ENCODE data around the gene AOAH. TPM values are rescaled to one million over a fixed set of nuclear protein-coding genes. Genes with fewer than 3 reads are reported as not detected.

Gene AOAH
- total and polyA plus RNA-seq, 11 donors: 0.65 to 42.0 (median 1.8) TPM

- Histone ChIP-seq H3K4me1 (peaks cover 0 to 24% (median 2%) of the 10 kb centered on the region in 12 donors), H3K27me3 (no peaks in the 10 kb centered on the region), H3K36me3 (no peaks in the 10 kb centered on the region), H3K9me3 (no peaks in the 10 kb centered on the region), H3K27ac (no peak overlapping the region), H3K4me3 (no peak overlapping the region)
- ATAC-seq: no peak
- WGBS, 4 donors: 67 to 76% (median 68%) methylated on average over 5 of the region's 5 CpGs
- no peak for TF ChIP-seq POLR2A (IDR thresholded peaks at IDR 0.05)
- TF ChIP-seq, protein P1, sequence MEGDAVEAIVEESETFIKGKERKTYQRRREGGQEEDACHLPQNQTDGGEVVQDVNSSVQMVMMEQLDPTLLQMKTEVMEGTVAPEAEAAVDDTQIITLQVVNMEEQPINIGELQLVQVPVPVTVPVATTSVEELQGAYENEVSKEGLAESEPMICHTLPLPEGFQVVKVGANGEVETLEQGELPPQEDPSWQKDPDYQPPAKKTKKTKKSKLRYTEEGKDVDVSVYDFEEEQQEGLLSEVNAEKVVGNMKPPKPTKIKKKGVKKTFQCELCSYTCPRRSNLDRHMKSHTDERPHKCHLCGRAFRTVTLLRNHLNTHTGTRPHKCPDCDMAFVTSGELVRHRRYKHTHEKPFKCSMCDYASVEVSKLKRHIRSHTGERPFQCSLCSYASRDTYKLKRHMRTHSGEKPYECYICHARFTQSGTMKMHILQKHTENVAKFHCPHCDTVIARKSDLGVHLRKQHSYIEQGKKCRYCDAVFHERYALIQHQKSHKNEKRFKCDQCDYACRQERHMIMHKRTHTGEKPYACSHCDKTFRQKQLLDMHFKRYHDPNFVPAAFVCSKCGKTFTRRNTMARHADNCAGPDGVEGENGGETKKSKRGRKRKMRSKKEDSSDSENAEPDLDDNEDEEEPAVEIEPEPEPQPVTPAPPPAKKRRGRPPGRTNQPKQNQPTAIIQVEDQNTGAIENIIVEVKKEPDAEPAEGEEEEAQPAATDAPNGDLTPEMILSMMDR (IDR thresholded peaks at IDR 0.05): no peak
- intact Hi-C loops (cut with DNase I): no loop called here
- DNase-seq: no peak
Measured at GRCh38 chr7:36565792-36566356, 158.4 kb downstream of the AOAH start.

DNA sequence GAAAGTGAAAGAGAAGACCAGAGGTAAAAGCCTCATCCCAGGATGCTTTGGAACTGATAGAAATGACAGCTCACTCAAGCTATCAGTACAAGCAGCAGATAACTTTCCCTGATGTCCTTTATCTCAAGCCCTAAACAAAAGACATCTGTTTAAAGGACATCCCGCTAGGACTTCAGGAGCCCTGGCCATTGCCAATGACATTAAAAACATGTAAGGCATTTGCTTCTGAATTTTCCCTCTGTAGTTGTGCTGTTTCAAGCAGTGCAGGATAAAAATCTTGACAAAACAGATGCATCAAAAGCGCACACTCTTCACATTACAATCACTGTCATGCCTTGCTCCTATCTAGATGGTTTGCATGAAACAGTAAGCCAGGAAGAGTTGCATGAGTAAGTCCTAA lies 159.8 kb downstream of the AOAH start:
- Histone ChIP-seq H3K27ac (no peak overlapping the region), H3K36me3 (no peaks in the 10 kb centered on the region), H3K4me1 (peaks cover 0 to 22% (median 2%) of the 10 kb centered on the region in 12 donors), H3K9me3 (no peaks in the 10 kb centered on the region), H3K4me3 (no peak overlapping the region), H3K27me3 (no peaks in the 10 kb centered on the region)
- intact Hi-C loops (cut with DNase I): no loop called here
- no peak for ATAC-seq
- no peak for TF ChIP-seq POLR2A (IDR thresholded peaks at IDR 0.05)
- TF ChIP-seq, protein P1 (IDR thresholded peaks at IDR 0.05): no peak
- WGBS, 4 donors: 50 to 76% (median 53%) methylated on average over 2 of the region's 2 CpGs
- no peak for DNase-seq

GRCh38 chr7:36563706-36564327 lies 160.5 kb downstream of the AOAH start:
- H3K27ac ChIP-seq: no peak overlapping the region
- no peaks in the 10 kb centered on the region for H3K27me3 ChIP-seq
- ATAC-seq: no peak
- H3K9me3 ChIP-seq: peaks cover 0 to 4% (median 0%) of the 10 kb centered on the region in 12 donors
- no peak for TF ChIP-seq POLR2A (IDR thresholded peaks at IDR 0.05)
- TF ChIP-seq, protein P1 (IDR thresholded peaks at IDR 0.05): no peak
- peaks cover 0 to 22% (median 2%) of the 10 kb centered on the region in 12 donors for H3K4me1 ChIP-seq
- intact Hi-C loops (cut with DNase I): no loop called here
- no peaks in the 10 kb centered on the region for H3K36me3 ChIP-seq
- no peak for DNase-seq
- 20 to 33% (median 28%) methylated on average over 1 of the region's 1 CpG for WGBS, 4 donors
- H3K4me3 ChIP-seq: no peak overlapping the region

GRCh38 chr7:36562121-36562520 lies 162.2 kb downstream of the AOAH start:
- 67 to 73% (median 69%) methylated on average over 2 of the region's 2 CpGs for WGBS, 4 donors
- TF ChIP-seq, protein P1 (IDR thresholded peaks at IDR 0.05): no peak
- TF ChIP-seq POLR2A (IDR thresholded peaks at IDR 0.05): no peak
- intact Hi-C loops (cut with DNase I): no loop called here
- no peak overlapping the region for H3K4me3 ChIP-seq
- no peak for ATAC-seq
- H3K9me3 ChIP-seq: peaks cover 0 to 4% (median 0%) of the 10 kb centered on the region in 12 donors
- no peaks in the 10 kb centered on the region for H3K27me3 ChIP-seq
- DNase-seq: no peak
- no peak overlapping the region for H3K27ac ChIP-seq
- H3K36me3 ChIP-seq: no peaks in the 10 kb centered on the region
- H3K4me1 ChIP-seq: peaks cover 0 to 22% (median 2%) of the 10 kb centered on the region in 12 donors

Measured in heart left ventricle (tissue), 16 donors.